A549 (cell line): ENCODE measurements around the gene PTGR3.

Experiments used
- CTCF ChIP-seq: fragments of >200 bp; sonication (Bioruptor Twin); formaldehyde crosslinking; IDR thresholded peaks from 3 replicates; pipeline ENCODE4 v1.5.1; 2016
- FOSL2 ChIP-seq, 2 experiments: fragments of 450-650 bp in 1 of 2; fragments of >200 bp in 1 of 2; sonication (Bioruptor Twin) in 1 of 2; formaldehyde crosslinking; IDR thresholded peaks; 2 replicates each; pipeline versions ENCODE4 v1.5.0 to v1.6.1; 2016 to 2020; ENCODE audit warnings: mild to moderate bottlenecking in 1 of 2, moderate library complexity in 1 of 2
- HDAC2 ChIP-seq: fragments of 200-600 bp; sonication (generic); IDR thresholded peaks from 2 replicates; pipeline ENCODE4 v1.6.1; 2016
- MYC ChIP-seq: IDR thresholded peaks from 2 replicates; pipeline ENCODE4 v1.6.1; 2012; ENCODE audit warnings: mild to moderate bottlenecking, inconsistent platforms, low read length, improper control_type of control experiment, borderline replicate concordance
- POLR2A ChIP-seq: IDR thresholded peaks from 2 replicates; pipeline ENCODE4 v1.6.1; 2012; ENCODE audit warnings: mild to moderate bottlenecking, low read length
- REST ChIP-seq: fragments of 200-600 bp; sonication (generic); IDR thresholded peaks from 2 replicates; pipeline ENCODE4 v1.6.1; 2016; ENCODE audit warnings: antibody characterized with exemption, mild to moderate bottlenecking, moderate library complexity
- ZFP36 ChIP-seq: fragments of 450-650 bp; IDR thresholded peaks from 2 replicates; pipeline ENCODE4 v1.6.1; 2014; ENCODE audit warnings: borderline replicate concordance; ENCODE audit not compliant: partially characterized antibody
- ZSCAN20 ChIP-seq: fragments of 250-450 bp; sonication (Bioruptor Pico); IDR thresholded peaks from 2 replicates; pipeline ENCODE4 v1.8.0; 2022; ENCODE audit warnings: mild to moderate bottlenecking, moderate library complexity

GRCh38 chr18:75257605-75258004 lies 48.7 kb upstream of the PTGR3 start:
- TF ChIP-seq REST (no peak), CTCF (no peak), ZFP36 (no peak), MYC (no peak), POLR2A (no peak), HDAC2 (no peak), ZSCAN20 (CRISPR knock-in tag) (no peak), FOSL2 (IDR thresholded peaks at IDR 0.05) (no peak), FOSL2 (CRISPR knock-in tag; IDR thresholded peaks at IDR 0.05) (no peak)
